ENCODE measurements around the gene CDH4.

CDH4 gene

DNA sequence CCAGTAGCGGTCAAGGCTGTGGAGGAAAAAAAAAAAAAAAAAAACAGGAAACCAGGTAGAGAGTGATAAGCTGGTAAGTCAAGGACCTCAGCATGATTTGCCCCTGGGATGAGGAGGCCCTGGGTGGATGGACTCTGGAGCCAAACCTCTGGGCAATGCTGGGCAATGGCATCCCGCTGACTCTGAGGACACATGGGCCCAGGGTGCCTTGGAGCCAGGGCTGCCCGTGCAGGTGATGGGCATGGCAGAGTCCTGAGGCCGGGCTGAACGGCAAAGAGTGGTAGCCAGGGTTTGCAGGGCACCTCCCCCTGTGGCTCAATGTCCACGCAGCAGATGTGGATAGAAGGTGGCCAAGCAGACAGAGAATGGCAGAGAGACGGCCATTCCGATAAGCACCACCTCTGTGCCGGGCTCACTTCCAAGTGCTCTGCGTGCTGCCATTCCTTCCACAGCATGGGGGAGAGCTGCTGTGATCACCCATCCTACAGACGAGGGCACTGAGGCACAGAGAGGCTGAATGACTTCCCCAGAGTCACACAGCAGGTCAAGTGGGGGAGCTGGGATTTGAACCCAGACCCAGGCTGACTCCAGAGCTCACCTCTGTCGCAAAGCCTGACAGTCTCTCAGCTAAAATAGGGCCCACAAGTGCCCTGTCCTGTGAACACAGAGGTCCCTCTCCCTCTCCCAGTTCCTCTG, 353.9 kb downstream of the CDH4 start:
- no peak for DNase-seq (ENCODE audit: low spot score)

DNA sequence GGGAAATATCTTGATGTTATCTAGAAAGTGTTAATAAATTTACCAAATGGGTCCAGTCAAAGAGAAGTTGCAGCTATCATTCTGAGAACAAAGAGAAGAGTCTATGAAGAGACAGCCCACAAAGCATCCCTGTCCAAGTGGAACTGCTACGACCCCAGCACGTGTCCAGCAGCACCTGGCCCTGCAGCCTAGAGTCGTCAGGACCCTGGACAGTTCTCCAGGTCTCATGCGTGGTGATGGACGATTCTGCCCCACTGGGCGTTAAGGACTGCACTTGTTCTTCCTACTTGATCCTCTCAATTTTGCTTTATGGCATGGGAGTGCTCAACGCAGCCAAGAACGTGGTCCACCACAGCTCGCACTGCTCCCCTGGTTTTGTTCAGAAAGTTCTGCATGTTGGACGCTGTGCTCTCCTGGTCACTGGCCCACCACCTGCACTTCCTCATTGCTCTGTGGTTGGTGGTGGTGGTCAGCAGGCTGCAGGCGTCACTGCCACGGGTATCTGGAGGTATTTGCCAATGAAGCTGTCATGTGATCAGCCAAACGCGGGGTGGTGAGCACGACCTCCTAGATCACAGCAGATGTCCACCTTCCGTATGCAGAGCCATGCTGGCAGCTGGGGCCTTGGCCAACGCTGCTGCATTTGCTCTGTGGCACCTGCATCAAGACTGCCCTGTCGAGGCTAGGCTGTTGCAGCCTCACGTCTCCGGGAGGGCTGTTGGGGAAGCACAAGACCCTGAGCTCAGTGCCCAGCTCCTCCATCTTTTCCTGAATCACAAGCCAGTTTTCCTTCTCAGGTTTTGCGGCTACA, 356.4 kb downstream of the CDH4 start:
- DNase-seq (ENCODE audit: low spot score): no peak

DNA sequence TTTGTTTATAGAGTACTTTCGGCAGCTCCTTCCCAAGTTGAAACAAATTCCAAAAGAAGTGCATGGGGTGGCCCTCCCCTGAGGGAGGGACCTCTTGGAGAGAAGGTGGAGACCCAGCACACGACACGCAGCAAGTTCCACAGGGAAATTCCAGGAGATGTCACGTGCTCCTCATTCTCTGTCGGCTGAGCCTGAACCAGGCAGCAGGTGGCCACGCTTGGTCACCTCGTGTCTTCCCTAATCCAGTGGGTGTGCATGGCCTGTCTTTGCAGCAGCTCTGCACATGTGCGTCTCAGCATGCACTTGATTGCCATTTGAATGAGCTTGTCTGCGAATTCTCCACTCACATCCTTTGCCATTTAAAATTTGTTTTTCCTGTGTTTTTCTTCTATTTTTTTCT, 357.4 kb downstream of the CDH4 start:
- DNase-seq (ENCODE audit: low spot score): no peak

DNA sequence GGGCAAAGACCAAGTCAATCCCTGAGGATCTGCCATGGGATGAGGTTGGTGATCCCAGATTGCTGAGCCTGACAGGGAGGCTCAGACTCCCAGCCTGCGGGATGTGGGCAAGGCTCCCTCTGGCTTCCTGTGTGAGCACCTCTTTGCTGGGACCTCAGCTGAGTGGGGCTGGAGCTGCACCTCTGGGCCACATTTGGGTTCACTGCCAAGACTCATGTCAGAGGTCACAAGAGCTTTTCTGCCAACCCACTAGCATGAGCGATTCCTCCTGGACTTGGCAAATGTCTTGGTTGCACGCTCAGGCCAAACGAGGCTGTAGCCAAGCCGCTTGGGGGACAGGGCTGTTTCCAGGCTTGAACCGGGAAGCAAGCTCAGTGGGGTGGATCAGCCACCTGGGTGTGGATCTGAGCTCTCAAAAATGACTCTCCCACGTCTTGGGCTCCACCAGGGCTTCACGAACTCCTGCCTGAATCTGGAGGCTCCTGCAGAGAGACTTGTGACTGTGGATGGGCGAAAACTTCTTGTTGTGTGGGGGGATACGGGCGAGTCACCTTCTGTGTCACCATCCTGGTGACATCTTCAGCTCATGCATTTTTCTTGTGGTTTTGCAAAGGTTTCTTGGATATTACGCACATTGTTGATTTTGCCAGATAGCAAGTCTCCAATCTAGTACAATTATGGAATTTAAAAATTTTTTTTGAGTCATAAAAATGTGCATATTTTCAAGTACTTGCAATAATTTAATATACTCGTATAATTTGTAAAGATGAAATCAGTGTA, 359.5 kb downstream of the CDH4 start:
- DNase-seq (ENCODE audit: low spot score): no peak

DNA sequence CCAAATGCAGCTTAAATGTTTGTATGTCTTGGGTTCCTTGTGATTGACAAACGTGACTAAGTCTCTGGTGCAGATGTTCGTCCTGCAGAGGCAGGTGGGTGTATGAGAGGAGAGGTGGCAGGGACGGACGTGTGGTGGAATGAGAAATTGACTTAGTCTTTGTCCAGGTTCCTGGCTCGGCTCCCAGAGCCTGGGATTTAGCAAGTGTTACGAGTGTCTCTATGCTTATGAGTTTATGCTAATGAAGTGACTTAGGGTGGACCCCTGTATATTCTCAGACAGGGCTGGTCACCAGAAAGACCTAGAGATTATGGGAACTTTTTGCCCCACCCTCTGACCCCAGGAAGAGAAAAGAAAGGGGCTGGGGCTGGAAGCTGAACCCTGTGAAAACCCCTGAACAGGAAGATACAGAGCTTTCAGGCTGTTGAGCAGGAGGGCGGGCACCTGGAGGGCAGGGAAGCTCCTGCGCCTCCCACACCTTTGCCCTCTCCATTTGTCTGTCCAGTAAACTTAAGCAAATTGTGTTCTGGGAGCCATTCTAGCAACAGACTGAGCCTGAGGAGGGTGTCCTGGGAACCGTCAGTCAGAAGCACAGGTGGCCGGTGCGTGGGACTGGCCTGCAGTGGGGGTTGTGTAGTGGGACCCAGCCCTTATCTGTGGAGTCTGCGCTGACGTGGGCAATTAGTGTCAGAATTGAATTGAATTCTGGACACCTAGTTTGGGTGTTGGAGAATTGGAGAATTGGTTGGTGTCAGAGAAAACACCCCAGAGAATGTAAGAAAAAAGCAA, 362.1 kb downstream of the CDH4 start:
- no peak for DNase-seq (ENCODE audit: low spot score)

DNA sequence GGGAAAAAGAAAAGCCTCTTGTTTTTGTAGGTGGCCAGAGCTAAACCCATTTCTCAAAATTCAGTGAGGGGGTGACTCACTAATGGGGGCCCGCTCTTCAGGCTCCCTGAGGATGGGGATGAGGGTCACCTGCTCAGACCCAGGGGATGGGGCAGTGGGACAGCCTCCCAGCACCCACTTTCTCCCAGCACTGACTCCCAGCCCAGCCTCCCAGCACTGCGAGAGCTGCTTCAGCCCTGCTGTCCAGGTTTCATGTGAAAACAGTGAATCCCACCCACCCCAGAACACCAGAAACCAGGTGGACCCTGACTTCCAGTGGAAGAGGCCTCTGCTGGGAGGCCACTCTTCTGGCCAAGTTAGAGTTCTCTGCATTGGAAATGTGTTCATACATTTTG, 362.6 kb downstream of the CDH4 start:
- no peak for DNase-seq (ENCODE audit: low spot score)

DNA sequence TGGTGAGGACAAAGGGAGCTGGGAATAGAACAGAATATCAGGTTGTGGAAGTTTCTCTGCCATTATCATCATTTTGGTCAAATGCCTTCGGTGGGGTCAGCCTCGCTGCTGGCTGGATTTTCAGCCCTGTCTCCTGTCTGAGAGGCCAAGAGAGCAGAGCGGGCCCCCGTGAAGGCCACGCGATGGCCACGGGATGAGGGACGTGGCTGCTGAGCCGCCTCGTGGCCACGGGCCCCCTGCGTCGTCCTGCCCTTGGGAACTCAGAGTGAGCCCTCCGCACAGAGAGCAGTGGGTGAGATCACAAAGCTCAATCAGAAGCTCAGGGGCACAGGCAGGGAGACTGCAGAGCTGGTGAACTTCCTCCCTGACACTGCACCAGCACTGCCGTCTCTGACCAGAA, 363.7 kb downstream of the CDH4 start:
- DNase-seq (ENCODE audit: low spot score): no peak

DNA sequence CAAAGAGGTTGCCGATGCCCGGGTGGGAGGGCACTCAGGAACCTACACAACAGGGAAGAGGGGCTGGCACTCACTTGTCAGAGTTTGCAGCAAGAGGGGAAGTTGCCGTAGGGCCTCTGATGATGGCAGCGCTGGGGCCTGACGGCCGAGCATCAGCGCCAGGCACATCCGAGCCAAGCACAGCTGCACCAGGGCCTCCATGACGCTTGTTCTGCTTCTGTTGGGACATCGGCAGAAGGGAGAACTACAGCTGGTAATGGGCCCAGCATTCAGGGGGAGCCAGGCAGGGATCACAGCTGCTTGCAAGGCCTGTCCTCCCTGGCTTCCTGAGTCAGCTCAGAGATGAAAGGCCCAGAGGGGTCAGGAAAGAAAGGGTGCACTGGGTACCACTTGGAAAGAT, 367.7 kb downstream of the CDH4 start:
- DNase-seq (ENCODE audit: low spot score): no peak

DNA sequence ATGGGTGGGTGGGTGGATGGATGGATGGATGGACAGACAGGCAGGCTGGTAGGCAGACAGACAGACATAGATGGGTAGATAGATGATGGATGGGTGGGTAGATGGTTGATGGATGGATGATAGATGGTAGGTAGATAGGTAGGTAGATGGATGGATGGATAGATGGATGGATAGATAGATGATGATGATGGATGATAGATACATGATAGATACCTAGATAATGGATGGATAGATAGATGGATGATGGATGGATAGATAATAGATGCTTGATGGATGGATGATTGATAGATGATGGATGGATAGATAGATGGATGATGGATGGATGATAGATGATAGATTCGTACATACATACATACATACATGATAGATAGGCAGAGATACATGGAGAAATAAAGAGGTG, 368.1 kb downstream of the CDH4 start:
- DNase-seq (ENCODE audit: low spot score): no peak

DNA sequence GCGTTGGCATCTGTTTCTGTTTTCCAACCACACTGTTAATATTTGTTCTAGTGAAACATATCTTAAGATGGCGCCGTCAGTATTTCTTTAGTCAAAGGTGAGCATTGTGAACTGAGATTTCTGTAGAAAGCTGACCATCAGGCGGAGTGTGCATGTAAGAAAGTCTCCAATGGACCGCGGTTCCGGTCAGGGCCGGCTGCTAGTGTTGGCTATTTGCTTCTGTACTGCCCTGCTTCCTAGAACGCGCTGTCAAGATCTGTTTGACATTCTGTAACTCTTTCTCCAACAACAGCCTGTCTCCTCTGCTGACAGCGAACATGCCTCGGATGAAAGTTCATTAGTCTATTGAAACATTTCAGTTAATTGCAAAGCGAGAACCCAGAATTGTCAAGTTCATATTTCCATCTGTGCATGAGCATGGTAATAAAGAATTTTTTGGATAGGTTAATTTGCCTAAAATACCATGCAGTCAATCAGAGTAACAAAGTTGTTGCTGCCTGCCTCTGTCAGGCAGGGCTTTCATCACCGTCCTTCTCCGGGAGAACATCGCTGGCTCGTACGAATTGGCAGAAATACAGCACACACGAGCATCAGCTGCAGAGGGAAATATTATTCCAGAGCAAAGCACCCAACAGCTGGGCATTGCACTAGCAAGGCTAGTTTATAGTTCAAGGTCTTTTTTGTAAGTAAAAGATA, 369.1 kb downstream of the CDH4 start:
- DNase-seq (ENCODE audit: low spot score): no peak

DNA sequence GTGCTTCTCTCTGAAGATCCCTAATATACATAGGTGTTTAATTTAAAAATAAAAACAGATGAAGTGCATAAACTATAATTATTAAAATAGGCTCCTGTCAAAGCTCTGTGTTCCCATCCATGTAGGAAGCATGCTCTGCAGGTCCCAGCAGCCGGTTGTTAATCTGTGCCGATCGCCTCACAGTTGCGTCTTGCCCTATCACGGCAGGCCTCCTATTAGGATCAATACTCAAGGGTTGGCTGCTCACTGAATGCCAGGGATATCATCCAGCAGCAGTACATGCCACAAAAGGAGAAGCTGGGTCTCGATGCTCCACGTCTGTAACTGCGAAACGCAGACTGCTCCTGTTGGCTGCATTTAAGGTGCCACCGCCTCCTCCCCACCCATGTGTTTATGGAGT, 369.8 kb downstream of the CDH4 start:
- DNase-seq (ENCODE audit: low spot score): no peak

DNA sequence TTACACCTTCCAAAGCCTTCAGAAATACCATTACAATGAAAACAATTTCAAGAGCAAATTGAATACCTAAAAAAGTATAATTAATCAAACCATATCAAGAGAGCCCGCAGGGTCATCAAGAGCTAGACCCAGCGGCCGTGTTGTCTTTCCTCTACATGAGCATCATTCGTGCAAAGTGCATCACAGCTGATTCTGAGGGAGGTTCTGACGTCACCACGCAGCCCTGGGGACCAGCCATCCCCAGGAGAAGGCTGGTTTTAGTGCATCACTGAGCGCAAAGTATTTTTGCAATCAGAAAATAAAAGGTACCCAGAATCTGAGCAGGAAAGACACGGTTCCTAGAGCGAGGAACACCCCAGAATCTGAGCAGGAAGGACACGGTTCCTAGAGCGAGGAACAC, 371.4 kb downstream of the CDH4 start:
- no peak for DNase-seq (ENCODE audit: low spot score)

DNA sequence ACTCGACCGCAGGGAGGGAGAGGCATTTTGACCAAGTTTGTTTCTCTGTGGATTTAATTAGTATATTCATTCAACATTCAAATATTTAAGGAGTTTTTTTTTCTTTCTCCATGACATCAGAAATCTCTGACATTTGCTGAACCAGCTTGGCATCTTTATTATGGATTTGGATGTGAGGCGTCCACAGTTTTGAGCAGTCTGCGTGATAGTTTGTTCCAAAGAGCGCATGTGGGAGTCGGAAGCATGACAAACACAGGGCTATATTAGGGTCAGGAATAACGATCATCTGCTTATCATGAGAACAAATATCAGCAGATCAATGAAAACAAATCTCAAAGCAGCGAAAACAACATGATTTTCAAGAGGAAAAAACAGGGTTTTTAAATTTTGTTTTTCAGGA, 373.2 kb downstream of the CDH4 start:
- DNase-seq (ENCODE audit: low spot score): no peak

DNA sequence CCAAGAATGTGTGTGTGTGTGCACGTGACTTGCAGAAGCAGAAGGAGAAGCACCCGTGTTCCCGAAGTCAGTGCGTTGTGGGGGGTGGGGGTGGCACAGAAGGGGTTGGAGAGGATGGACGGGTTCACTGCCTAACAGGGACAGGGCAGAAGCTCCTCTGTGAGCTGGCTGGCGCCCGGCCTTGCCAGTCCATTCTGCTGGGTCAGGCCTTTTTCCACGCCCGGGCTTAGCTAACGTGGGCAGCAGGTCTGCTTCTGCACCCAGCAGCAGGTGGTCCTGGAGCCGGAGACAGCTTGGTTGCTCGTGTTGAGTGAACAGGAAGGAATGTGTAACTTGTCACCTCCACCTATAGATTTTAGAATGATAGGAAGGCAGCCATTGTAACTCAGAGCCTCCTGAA, 374.4 kb downstream of the CDH4 start:
- DNase-seq (ENCODE audit: low spot score): no peak

DNA sequence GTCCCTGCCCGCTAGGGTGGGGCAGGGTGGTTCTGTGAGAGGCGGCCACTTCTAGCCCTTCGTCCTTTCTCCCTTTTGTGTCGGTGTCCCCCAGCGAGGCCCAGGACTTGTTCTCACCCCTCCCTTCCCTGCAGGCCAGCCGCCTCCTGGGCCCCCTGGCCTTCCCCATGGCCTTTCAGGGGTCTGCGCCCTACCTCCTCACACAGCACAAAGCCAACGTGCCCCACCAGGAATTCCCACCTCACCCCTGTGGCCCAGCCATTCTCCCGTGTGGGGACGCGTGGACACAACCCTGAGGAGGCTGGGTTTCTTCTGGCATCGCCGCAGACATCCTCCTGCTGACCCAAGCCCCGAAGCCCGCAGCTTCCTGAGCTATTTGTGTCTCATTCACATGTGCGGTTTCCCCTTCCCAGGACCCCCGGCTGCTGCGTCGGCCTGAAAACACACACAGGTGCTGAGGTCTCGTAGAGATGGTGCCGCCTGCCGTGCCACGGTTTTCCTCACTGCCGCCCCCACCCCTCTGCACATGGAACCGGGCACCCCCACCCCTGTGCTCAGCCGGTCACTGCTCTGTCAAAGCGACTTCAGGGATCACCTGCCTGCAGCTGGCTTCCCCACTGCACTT, 375.8 kb downstream of the CDH4 start:
- no peak for DNase-seq (ENCODE audit: low spot score)

DNA sequence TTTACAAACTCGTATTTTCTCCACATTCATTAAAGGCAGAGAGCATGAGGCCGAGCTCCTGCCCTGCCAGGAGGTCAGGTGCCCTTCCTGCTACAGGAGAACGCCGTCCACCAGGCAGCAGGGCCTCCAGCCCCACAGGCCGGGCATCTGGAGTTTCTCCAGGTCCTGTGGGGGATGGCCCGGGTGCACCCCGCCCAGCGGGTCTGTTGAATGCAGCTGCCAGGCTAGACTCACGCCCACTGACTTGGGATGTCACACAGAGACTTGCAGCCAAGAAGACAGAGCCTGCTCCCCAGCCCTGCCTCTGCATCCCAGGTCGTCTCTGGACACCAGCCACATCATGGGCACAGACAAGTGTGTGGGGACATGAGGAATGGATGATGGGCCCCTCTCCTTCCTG, 376.4 kb downstream of the CDH4 start:
- DNase-seq (ENCODE audit: low spot score): no peak

DNA sequence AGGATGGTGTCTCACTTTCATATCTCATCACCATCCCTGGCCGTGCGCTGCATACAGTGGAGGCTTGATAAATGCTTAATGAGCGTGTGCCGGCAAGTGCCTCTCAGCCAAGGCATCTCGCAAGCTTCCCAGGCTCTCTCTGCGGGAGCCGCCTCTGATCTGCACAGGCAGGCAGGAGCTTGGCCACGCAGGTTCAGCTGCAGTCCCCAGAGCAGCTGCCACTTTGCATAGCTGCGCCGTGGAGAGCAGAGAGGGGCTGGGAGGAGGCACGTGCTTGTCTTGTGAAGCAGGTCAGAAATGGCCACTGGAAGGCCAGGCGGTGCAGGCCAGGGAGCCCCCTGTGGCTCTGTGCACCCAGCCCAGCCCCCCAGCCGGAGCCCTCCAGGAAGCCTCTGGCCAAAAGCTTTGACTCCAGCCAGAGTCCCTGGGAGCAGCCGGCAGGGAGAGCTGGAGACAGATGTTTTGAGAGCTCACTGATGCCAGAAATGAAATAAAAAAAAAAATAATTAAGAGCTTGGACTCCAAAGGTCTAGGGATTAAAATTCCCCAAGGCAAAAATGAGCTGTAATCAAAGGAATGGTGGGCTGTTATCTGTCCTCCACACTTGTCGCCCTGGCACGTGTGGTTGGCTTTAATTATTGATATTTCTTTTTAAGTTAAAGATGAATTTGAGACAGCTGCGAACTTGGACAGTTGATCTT, 377.0 kb downstream of the CDH4 start:
- no peak for DNase-seq (ENCODE audit: low spot score)

DNA sequence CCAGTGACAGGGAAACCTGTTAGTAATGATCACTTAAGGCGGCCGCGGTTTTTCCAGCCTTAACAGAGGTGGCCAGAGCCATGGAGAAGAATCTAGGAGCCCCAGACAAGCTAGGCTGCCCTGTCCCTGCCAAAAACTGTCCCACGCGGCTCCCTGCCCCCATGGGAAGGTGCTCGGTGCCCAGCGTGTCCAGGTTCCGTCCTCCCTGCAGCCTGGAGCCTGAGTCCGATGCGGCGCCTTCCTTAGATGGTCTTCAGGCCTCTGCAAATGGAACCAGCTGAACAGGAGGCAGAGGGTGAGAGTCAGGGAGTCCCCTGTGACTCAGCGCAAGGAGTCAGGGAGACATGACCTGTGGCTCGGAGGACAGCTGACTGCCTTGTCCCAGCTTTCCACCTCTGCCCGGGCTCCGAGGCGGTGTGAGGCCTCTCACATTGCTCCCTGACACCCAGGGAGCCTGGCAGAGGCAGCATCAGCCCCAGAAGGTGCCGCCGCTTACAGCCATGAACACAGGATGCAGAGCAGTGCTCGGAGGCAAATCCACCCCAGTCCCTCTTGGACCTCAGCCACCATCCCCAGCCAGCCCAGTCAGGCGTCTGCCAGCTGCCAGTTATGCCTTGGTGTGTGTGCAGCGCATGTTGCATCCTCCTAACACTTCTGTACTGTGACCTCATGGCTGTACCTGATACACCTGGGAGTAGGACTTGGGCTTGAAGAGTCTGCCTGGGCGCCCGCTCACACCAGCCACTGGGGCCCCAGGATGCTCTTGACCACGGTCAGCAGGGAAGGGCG, 377.7 kb downstream of the CDH4 start:
- DNase-seq (ENCODE audit: low spot score): no peak

DNA sequence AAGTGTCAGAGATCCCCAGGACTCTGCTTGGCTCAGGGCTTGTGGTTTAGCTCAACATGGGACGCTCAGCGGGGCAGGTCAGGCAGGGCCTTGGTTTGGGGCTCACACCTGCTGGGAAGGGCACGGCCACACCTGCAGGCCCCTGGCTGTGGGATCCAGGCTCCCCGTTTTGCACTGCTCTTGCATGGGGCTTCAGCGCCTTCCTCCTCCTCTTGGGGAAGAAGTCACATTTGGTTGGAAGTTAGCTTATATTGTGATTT, 378.3 kb downstream of the CDH4 start:
- DNase-seq (ENCODE audit: low spot score): no peak

DNA sequence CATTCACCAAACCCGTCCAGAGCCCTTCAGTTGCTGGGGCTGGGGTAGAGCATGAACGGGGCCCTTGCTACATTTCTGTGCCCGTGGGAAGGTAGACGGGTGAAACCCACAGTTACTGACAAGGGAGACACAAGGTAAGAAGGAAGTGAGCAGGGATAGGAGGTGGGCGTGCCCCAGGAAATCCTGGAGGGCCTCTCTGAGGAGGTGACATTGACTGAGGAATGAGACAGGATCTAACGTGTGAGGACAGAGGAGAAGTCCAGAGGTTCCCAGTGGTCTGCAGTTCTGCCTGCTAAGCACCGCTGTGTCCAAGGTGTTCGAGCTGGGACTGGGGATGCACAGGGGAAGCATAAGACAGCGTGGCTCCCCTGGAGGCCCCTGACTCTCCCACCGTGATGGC, 378.8 kb downstream of the CDH4 start:
- no peak for DNase-seq (ENCODE audit: low spot score)
